Gastroesophageal sphincter (tissue), 4 donors: ENCODE measurements around the gene SDK1. TPM values are rescaled to one million over a fixed set of nuclear protein-coding genes. Genes with fewer than 3 reads are reported as not detected.

Source experiments
- ATAC-seq: fragments of 150-250 bp; one replicate; pipeline ENCODE4 v1.9.1; 2016; ENCODE audit warnings: mild to moderate bottlenecking, moderate library complexity
- H3K27ac ChIP-seq, 4 donors: fragments of 200-600 bp; sonication (generic) in 3 of 4; 1 replicate in 3 of 4; 2 replicates in 1 of 4; pipeline ENCODE4 v1.5.1; 2016 to 2019
- H3K27me3 ChIP-seq: fragments of 200-600 bp; sonication (generic); one replicate; pipeline ENCODE4 v1.5.1; 2019
- H3K36me3 ChIP-seq, 2 donors: fragments of 200-600 bp; sonication (generic); one replicate each; pipeline ENCODE4 v1.5.1; 2019; ENCODE audit warnings: control low read depth in 1 of 2
- H3K4me1 ChIP-seq, 3 donors: fragments of 200-600 bp; sonication (generic); 1 replicate in 2 of 3; 2 replicates in 1 of 3; pipeline ENCODE4 v1.5.1; 2016 to 2019; ENCODE audit warnings: control low read depth in 2 of 3
- H3K4me3 ChIP-seq, 2 donors: fragments of 200-600 bp; sonication (generic); one replicate each; pipeline ENCODE4 v1.5.1; 2019; ENCODE audit warnings: mild to moderate bottlenecking in 1 of 2, moderate library complexity in 1 of 2
- H3K9me3 ChIP-seq, 3 donors: fragments of 200-600 bp; sonication (generic); one replicate each; pipeline ENCODE4 v1.5.1; 2017 to 2019; ENCODE audit warnings: control low read depth in 2 of 3
- CTCF ChIP-seq, 4 experiments: fragments of 200-600 bp in 2 of 4; fragments of 450-650 bp in 2 of 4; sonication (generic) in 1 of 4; IDR thresholded peaks; one replicate each; pipeline ENCODE4 v1.5.1; 2017 to 2019; ENCODE audit warnings: antibody characterized with exemption in 4 of 4, mild to moderate bottlenecking in 2 of 4, moderate library complexity in 2 of 4
- EP300 ChIP-seq: sonication (generic); formaldehyde crosslinking; IDR thresholded peaks from one replicate; pipeline ENCODE4 v1.6.1; 2017; ENCODE audit warnings: antibody characterized with exemption, mild to moderate bottlenecking
- POLR2A ChIP-seq, 2 donors: fragments of 450-650 bp; IDR thresholded peaks; one replicate each; pipeline ENCODE4 v1.6.1; 2017; ENCODE audit warnings: antibody characterized with exemption in 2 of 2, mild to moderate bottlenecking in 2 of 2, moderate library complexity in 1 of 2
- POLR2AphosphoS5 ChIP-seq: sonication (generic); formaldehyde crosslinking; IDR thresholded peaks from one replicate; pipeline ENCODE4 v1.6.1; 2017; ENCODE audit warnings: antibody characterized with exemption
- WGBS, 2 donors: methylation state at CpG; one replicate each; pipeline ENCODE4 v1.1.5; 2018; ENCODE audit warnings: low coverage in 1 of 2; 5-methylcytosine and 5-hydroxymethylcytosine counted together
- total RNA-seq, 4 donors: library from RNA; depleted of rRNA; stranded (reverse); fragments of >200 nt; gene quantifications; one replicate each; pipeline ENCODE4 v1.1.0, GENCODE V29; 2016

SDK1 gene
- total RNA-seq, 4 donors from 2014 or later: 6.1 to 13.6 (median 8.7) TPM

GRCh38 chr7:4066626-4067475 lies 765.8 kb downstream of the SDK1 start:
- no peaks in the 10 kb centered on the region for H3K4me1 ChIP-seq
- ATAC-seq: no peak
- H3K36me3 ChIP-seq: no peaks in the 10 kb centered on the region
- TF ChIP-seq EP300 (no peak), POLR2AphosphoS5 (no peak), CTCF (IDR thresholded peaks at IDR 0.05) (no peak), POLR2A (IDR thresholded peaks at IDR 0.05) (no peak)
- peaks cover 0 to 3% (median 0%) of the 10 kb centered on the region in 3 donors for H3K9me3 ChIP-seq
- H3K4me3 ChIP-seq: no peak overlapping the region
- H3K27me3 ChIP-seq: no peaks in the 10 kb centered on the region
- H3K27ac ChIP-seq: no peak overlapping the region
- WGBS, 2 donors: 73 to 89% methylated on average over 3 to 10 of the region's 21 CpGs

- no peak for TF ChIP-seq EP300
- no peak for TF ChIP-seq CTCF (IDR thresholded peaks at IDR 0.05)
- no peak for TF ChIP-seq POLR2A (IDR thresholded peaks at IDR 0.05)
- TF ChIP-seq POLR2AphosphoS5: no peak
- H3K4me3 ChIP-seq: no peak overlapping the region
- H3K9me3 ChIP-seq: peaks cover 0 to 3% (median 0%) of the 10 kb centered on the region in 3 donors
- H3K27ac ChIP-seq: no peak overlapping the region
- ATAC-seq: no peak
- H3K4me1 ChIP-seq: no peaks in the 10 kb centered on the region
- no peaks in the 10 kb centered on the region for H3K27me3 ChIP-seq
- H3K36me3 ChIP-seq: no peaks in the 10 kb centered on the region
Observed at GRCh38 chr7:4067476-4067760, 766.4 kb downstream of the SDK1 start.

GRCh38 chr7:4067874-4068273 lies 766.8 kb downstream of the SDK1 start:
- TF ChIP-seq POLR2AphosphoS5 (no peak), POLR2A (IDR thresholded peaks at IDR 0.05) (no peak), EP300 (no peak)
- Histone ChIP-seq H3K27me3 (no peaks in the 10 kb centered on the region), H3K36me3 (no peaks in the 10 kb centered on the region), H3K4me3 (no peak overlapping the region), H3K9me3 (peaks cover 0 to 2% (median 0%) of the 10 kb centered on the region in 3 donors), H3K27ac (no peak overlapping the region), H3K4me1 (no peaks in the 10 kb centered on the region)
- ATAC-seq: no peak
- WGBS, 2 donors: 57% methylated on average over 2 of the region's 4 CpGs; no CpG with 5 or more reads in 1 of the 2 donors

- H3K27ac ChIP-seq: no peak overlapping the region
- no peaks in the 10 kb centered on the region for H3K9me3 ChIP-seq
- 100% methylated on average over 2 to 7 of the region's 7 CpGs for WGBS, 2 donors
- TF ChIP-seq POLR2A (IDR thresholded peaks at IDR 0.05) (no peak), EP300 (no peak), CTCF (IDR thresholded peaks at IDR 0.05) (no peak), POLR2AphosphoS5 (no peak)
- H3K36me3 ChIP-seq: no peaks in the 10 kb centered on the region
- no peak overlapping the region for H3K4me3 ChIP-seq
- H3K27me3 ChIP-seq: no peaks in the 10 kb centered on the region
- ATAC-seq: no peak
- no peaks in the 10 kb centered on the region for H3K4me1 ChIP-seq
Observed at GRCh38 chr7:4068286-4068685, 767.2 kb downstream of the SDK1 start.

GRCh38 chr7:4069268-4070095 lies 768.4 kb downstream of the SDK1 start:
- ATAC-seq: no peak
- Histone ChIP-seq H3K4me1 (no peaks in the 10 kb centered on the region), H3K4me3 (no peak overlapping the region), H3K27ac (no peak overlapping the region), H3K36me3 (no peaks in the 10 kb centered on the region), H3K27me3 (no peaks in the 10 kb centered on the region), H3K9me3 (no peaks in the 10 kb centered on the region)
- 69 to 95% methylated on average over 1 to 7 of the region's 23 CpGs for WGBS, 2 donors
- TF ChIP-seq EP300 (no peak), CTCF (IDR thresholded peaks at IDR 0.05) (no peak), POLR2A (IDR thresholded peaks at IDR 0.05) (no peak), POLR2AphosphoS5 (no peak)
